Measurements from ENCODE around the gene SYNGR1. TPM values are rescaled to one million over a fixed set of nuclear protein-coding genes. Genes with fewer than 3 reads are reported as not detected.
A peak's percentile ranks its signal among the peaks of the same experiment; 100 is the strongest.

Gene SYNGR1, protein sequence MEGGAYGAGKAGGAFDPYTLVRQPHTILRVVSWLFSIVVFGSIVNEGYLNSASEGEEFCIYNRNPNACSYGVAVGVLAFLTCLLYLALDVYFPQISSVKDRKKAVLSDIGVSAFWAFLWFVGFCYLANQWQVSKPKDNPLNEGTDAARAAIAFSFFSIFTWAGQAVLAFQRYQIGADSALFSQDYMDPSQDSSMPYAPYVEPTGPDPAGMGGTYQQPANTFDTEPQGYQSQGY
- total RNA-seq = 40.7 and 61.8 TPM in 2 replicates
- 81.9 and 112 TPM in 2 replicates for polyA plus RNA-seq

DNA sequence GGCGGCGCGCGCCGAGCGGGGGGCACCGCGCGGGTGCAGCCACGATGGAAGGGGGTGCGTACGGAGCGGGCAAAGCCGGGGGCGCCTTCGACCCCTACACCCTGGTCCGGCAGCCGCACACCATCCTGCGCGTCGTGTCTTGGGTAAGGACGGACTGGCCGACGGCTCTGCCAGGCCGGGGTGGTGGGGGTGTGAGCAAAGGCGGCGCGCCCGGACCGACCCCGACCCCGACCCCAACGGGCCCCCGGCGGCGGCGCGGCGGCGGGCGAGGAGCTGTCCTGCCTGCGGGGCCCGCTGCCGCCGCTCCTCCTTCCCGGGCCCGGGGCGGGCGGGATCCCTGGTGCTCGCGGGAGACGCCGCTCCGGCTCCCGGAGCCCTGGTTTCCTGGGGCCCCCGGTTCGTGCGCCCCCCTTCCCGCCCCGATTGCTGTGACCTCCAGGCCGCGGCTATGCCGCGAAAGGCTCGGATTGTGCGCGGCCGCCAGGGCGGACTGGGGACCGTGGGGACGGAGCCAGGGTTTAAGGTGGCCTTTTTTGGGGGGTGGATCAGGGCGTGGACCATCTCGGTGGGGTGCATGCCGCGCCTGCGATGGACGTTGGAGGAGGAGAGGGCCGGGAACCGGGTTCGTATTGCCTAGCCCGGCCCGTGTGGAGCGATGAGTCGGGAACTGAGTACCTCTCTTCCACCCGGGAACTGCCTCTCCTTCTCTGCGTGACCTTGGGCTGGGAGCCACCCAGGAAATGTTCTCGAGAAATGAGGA lies at the start of gene SYNGR1:
SYNGR1 (plus strand) TSS at position 25 of the 760 bp plus-strand sequence; CDS start at position 45, 20 bp downstream.
- Histone ChIP-seq H3K9me3 (ENCODE audit: low read depth) (no peaks in the 10 kb centered on the region), H3K27ac (no peak within 1 kb of the TSS), H3K4me3 (peak within 1 kb of the TSS; percentile 64), H3K4me1 (ENCODE audit: low read depth) (peaks cover 7% of the 10 kb centered on the region), H3K36me3 (no peaks in the 10 kb centered on the region), H3K27me3 (no peaks in the 10 kb centered on the region)
- DNase-seq (ENCODE audit: low read depth in 1 of 2, low spot score in 1 of 2) = peak in 1 of 2 donors; percentile 62
- no peak for TF ChIP-seq CTCF (IDR thresholded peaks at IDR 0.05; ENCODE audit: low read depth, low read length)

- TF ChIP-seq CTCF (IDR thresholded peaks at IDR 0.05; ENCODE audit: low read depth, low read length) = no peak
- Histone ChIP-seq H3K36me3 (no peaks in the 10 kb centered on the region), H3K4me1 (ENCODE audit: low read depth) (peaks cover 15% of the 10 kb centered on the region), H3K27me3 (no peaks in the 10 kb centered on the region), H3K27ac (no peak overlapping the region), H3K4me3 (no peak overlapping the region), H3K9me3 (ENCODE audit: low read depth) (no peaks in the 10 kb centered on the region)
- peak in 1 of 2 donors; percentile 32 for DNase-seq (ENCODE audit: low read depth in 1 of 2, low spot score in 1 of 2)
These were observed 49.5 kb upstream of the SYNGR1 start for GRCh38 chr22:39300186-39300830.

DNA sequence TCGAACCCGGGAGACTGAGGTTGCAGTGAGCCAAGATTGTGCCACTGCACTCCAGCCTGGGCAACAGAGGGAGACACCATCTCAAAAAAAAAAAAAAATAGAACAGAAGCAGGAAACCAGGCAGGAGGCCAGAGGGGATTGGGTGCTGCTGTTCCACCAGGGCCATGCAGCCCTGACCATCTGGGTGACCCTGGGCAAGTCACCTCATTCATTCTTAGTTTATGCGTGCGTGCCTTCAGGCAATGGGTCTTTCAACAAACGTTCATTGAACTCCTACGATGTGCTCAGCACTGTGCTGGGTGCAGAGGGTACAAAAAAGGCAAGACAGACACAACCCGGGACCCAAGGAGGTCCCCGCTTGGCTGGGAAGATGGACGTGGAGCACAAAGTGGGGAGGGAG lies 48.7 kb upstream of the SYNGR1 start:
- Histone ChIP-seq H3K9me3 (ENCODE audit: low read depth) (no peaks in the 10 kb centered on the region), H3K27me3 (no peaks in the 10 kb centered on the region), H3K4me3 (no peak overlapping the region), H3K4me1 (ENCODE audit: low read depth) (peaks cover 15% of the 10 kb centered on the region), H3K36me3 (no peaks in the 10 kb centered on the region), H3K27ac (no peak overlapping the region)
- DNase-seq (ENCODE audit: low read depth in 1 of 2, low spot score in 1 of 2) = no peak
- no peak for TF ChIP-seq CTCF (IDR thresholded peaks at IDR 0.05; ENCODE audit: low read depth, low read length)

- no peak for TF ChIP-seq CTCF (IDR thresholded peaks at IDR 0.05; ENCODE audit: low read depth, low read length)
- H3K27me3 ChIP-seq = no peaks in the 10 kb centered on the region
- no peaks in the 10 kb centered on the region for H3K9me3 ChIP-seq (ENCODE audit: low read depth)
- no peak overlapping the region for H3K4me3 ChIP-seq
- H3K4me1 ChIP-seq (ENCODE audit: low read depth) = peaks cover 15% of the 10 kb centered on the region
- DNase-seq (ENCODE audit: low read depth in 1 of 2, low spot score in 1 of 2) = no peak
- H3K36me3 ChIP-seq = no peaks in the 10 kb centered on the region
- no peak overlapping the region for H3K27ac ChIP-seq
These were observed 47.9 kb upstream of the SYNGR1 start for GRCh38 chr22:39301926-39302325.

GRCh38 chr22:39302431-39302960 lies 47.3 kb upstream of the SYNGR1 start:
- no peak for TF ChIP-seq CTCF (IDR thresholded peaks at IDR 0.05; ENCODE audit: low read depth, low read length)

More at GRCh38 chr22:39302431-39302960, 47.3 kb upstream of the SYNGR1 start:
- H3K27me3 ChIP-seq = no peaks in the 10 kb centered on the region
- H3K36me3 ChIP-seq = no peaks in the 10 kb centered on the region
- no peak overlapping the region for H3K27ac ChIP-seq
- H3K9me3 ChIP-seq (ENCODE audit: low read depth) = no peaks in the 10 kb centered on the region
- H3K4me3 ChIP-seq = no peak overlapping the region
- DNase-seq (ENCODE audit: low read depth in 1 of 2, low spot score in 1 of 2) = no peak
- H3K4me1 ChIP-seq (ENCODE audit: low read depth) = peaks cover 12% of the 10 kb centered on the region

Data from cardiac muscle cell (in vitro differentiated cells and primary cell).